ENCODE measurements around the gene SERBP1.

- TF ChIP-seq CTCF (conservative IDR thresholded peaks at IDR 0.05) (no peak), ZFX (IDR thresholded peaks at IDR 0.05) (no peak)
These were observed 41.9 kb upstream of the SERBP1 start for GRCh38 chr1:67472056-67472455.
